Activated B cell treated with CpG ODN at 0.5 μM for 24 hours (primary cell): Measurements from ENCODE around the gene MXD3. TPM values are rescaled to one million over a fixed set of nuclear protein-coding genes. Genes with fewer than 3 reads are reported as not detected.

Experiments
- ATAC-seq: fragments of 200-7000 bp; cut with Tn5 transposase; one replicate; pipeline ENCODE4 v1.10.0; 2021; ENCODE audit warnings: low read depth, mild to moderate bottlenecking, moderate library complexity
- CTCF ChIA-PET: fragments of 350-600 bp; sonication (Branson Sonifier 250); formaldehyde crosslinking; loops from one replicate; lab custom pipeline; 2021; ENCODE audit warnings: antibody characterized with exemption; lab: Charles Lee
- POLR2A ChIA-PET: fragments of 350-600 bp; sonication (Branson Sonifier 250); formaldehyde crosslinking; loops from one replicate; lab custom pipeline; 2021; ENCODE audit warnings: antibody characterized with exemption; lab: Charles Lee
- DNase-seq: peaks from one replicate; pipeline ENCODE4 v3.0.0; 2022
- H3K27ac Mint-ChIP-seq: one replicate; pipeline ENCODE4 v1.8.0; 2020; ENCODE audit warnings: mixed read lengths
- H3K27me3 Mint-ChIP-seq: one replicate; pipeline ENCODE4 v1.8.0; 2021; ENCODE audit warnings: mixed read lengths
- H3K36me3 Mint-ChIP-seq: one replicate; pipeline ENCODE4 v1.8.0; 2021; ENCODE audit warnings: low read depth, mixed read lengths
- H3K4me1 Mint-ChIP-seq: one replicate; pipeline ENCODE4 v1.8.0; 2021; ENCODE audit warnings: mixed read lengths
- H3K4me3 Mint-ChIP-seq: one replicate; pipeline ENCODE4 v1.8.0; 2020; ENCODE audit warnings: mild to moderate bottlenecking, mixed read lengths
- H3K9me3 Mint-ChIP-seq: one replicate; pipeline ENCODE4 v1.8.0; 2020; ENCODE audit warnings: mixed read lengths
- CTCF ChIP-seq: fragments of 200-600 bp; IDR thresholded peaks from one replicate; pipeline ENCODE4 v1.8.0; 2022; ENCODE audit warnings: antibody characterized with exemption, mild to moderate bottlenecking
- intact Hi-C: fragments of 100-400 bp; cut with micrococcal nuclease; formaldehyde crosslinking; loops from one replicate; pipeline ENCODE4 v1.15.1; 2024
- total RNA-seq: library from RNA; stranded (reverse); gene quantifications from 2 replicates; pipeline ENCODE4 v1.2.3, GENCODE V29; 2022

Gene MXD3
- total RNA-seq, 1 donor from 2014 or later: 9.1 TPM

- Mint-ChIP-seq H3K27ac (no peak overlapping the region), H3K4me1 (peaks cover 13% of the 10 kb centered on the region), H3K36me3 (peaks cover 10% of the 10 kb centered on the region), H3K27me3 (no peaks in the 10 kb centered on the region), H3K9me3 (no peaks in the 10 kb centered on the region), H3K4me3 (no peak overlapping the region)
- intact Hi-C loops: loop anchor here (2.0 kb wide), 3 partner anchors 17 to 181 kb away; no protein-coding TSS in a partner anchor
- DNase-seq (no peak), ATAC-seq (no peak)
- CTCF ChIA-PET: interaction anchor here (1.0 to 3.1 kb wide), 4 partner anchors 11 to 206 kb away, joined by 3 to 13 read pairs (median 5); no protein-coding TSS in a partner anchor
- POLR2A ChIA-PET: interaction anchor here (0.6 kb wide), 1 partner anchor 199 kb away, joined by 3 read pairs; no protein-coding TSS in a partner anchor
- no peak for TF ChIP-seq CTCF
These were observed 8.4 kb upstream of the MXD3 start for GRCh38 chr5:177319913-177320588.

GRCh38 chr5:177317959-177318377, 6.3 kb upstream of the MXD3 start:
- Mint-ChIP-seq H3K9me3 (no peaks in the 10 kb centered on the region), H3K4me3 (no peak overlapping the region), H3K4me1 (peaks cover 15% of the 10 kb centered on the region), H3K36me3 (peaks cover 2% of the 10 kb centered on the region), H3K27me3 (no peaks in the 10 kb centered on the region), H3K27ac (no peak overlapping the region)
- no peak for TF ChIP-seq CTCF
- intact Hi-C loops: loop anchor here (1.0 to 2.0 kb wide), 5 partner anchors 19 to 183 kb away; no protein-coding TSS in a partner anchor
- ATAC-seq: peak; percentile 87
- DNase-seq: peak; percentile 48
- POLR2A ChIA-PET: interaction anchor here (1.4 kb wide), 1 partner anchor 10 kb away, joined by 3 read pairs; no protein-coding TSS in a partner anchor
- CTCF ChIA-PET: interaction anchor here (0.7 to 3.1 kb wide), 12 partner anchors 9 to 203 kb away, joined by 3 to 13 read pairs (median 4); partner anchors contain the start of gene LMAN2

- no peak for TF ChIP-seq CTCF
- no peak for DNase-seq
- intact Hi-C loops: no loop called here
- CTCF ChIA-PET: interaction anchor here (0.7 to 1.6 kb wide), 6 partner anchors 55 to 140 kb away, joined by 3 to 4 read pairs (median 3); no protein-coding TSS in a partner anchor
- Mint-ChIP-seq H3K27ac (no peak overlapping the region), H3K4me1 (peaks cover 24% of the 10 kb centered on the region), H3K4me3 (no peak overlapping the region), H3K9me3 (no peaks in the 10 kb centered on the region), H3K27me3 (no peaks in the 10 kb centered on the region), H3K36me3 (no peaks in the 10 kb centered on the region)
- POLR2A ChIA-PET: interaction anchor here (0.9 kb wide), 1 partner anchor 14 kb away, joined by 3 read pairs; no protein-coding TSS in a partner anchor
- ATAC-seq: no peak
These were observed 4.3 kb upstream of the MXD3 start for GRCh38 chr5:177316005-177316404.

- H3K4me3 Mint-ChIP-seq: no peak overlapping the region
- no peak overlapping the region for H3K27ac Mint-ChIP-seq
- peaks cover 26% of the 10 kb centered on the region for H3K4me1 Mint-ChIP-seq
- intact Hi-C loops: no loop called here
- POLR2A ChIA-PET: no interaction called here
- no peaks in the 10 kb centered on the region for H3K27me3 Mint-ChIP-seq
- CTCF ChIA-PET: interaction anchor here (0.6 to 1.6 kb wide), 4 partner anchors 8 to 139 kb away, joined by 3 to 4 read pairs (median 3); no protein-coding TSS in a partner anchor
- DNase-seq (no peak), ATAC-seq (no peak)
- no peaks in the 10 kb centered on the region for H3K9me3 Mint-ChIP-seq
- no peak for TF ChIP-seq CTCF
- no peaks in the 10 kb centered on the region for H3K36me3 Mint-ChIP-seq
These were observed 3.7 kb upstream of the MXD3 start for GRCh38 chr5:177315411-177315810.
